Panc1 (cell line): Measurements from ENCODE around the gene CCR1.

Source experiments
- CTCF ChIP-seq: fragments of 450-650 bp; IDR thresholded peaks from 2 replicates; pipeline ENCODE4 v1.5.1; 2017; ENCODE audit warnings: mild to moderate bottlenecking
- POLR2AphosphoS5 ChIP-seq: IDR thresholded peaks from 2 replicates; pipeline ENCODE4 v1.6.1; 2012; ENCODE audit warnings: mild to moderate bottlenecking, low read depth, low read length, moderate library complexity
- REST ChIP-seq, 2 experiments: IDR thresholded peaks; 2 replicates each; pipeline ENCODE4 v1.6.1; 2011 to 2012; ENCODE audit warnings: low read depth in 2 of 2, control low read depth in 1 of 2, low read length in 1 of 2, mild to moderate bottlenecking in 1 of 2, moderate library complexity in 1 of 2; ENCODE audit not compliant: insufficient read depth in 1 of 2
- SIN3A ChIP-seq: IDR thresholded peaks from 2 replicates; pipeline ENCODE4 v1.6.1; 2012; ENCODE audit warnings: low read depth, mild to moderate bottlenecking, low read length, moderate library complexity, borderline replicate concordance; ENCODE audit not compliant: insufficient read depth
- TCF7L2 ChIP-seq: IDR thresholded peaks from 2 replicates; pipeline ENCODE4 v1.6.1; 2011; ENCODE audit warnings: mild to moderate bottlenecking, low read depth, low read length, inconsistent platforms

- TF ChIP-seq SIN3A, result no peak
- TF ChIP-seq CTCF, result no peak
- TF ChIP-seq POLR2AphosphoS5, result no peak
- TF ChIP-seq TCF7L2, result no peak
- no peak for TF ChIP-seq REST (IDR thresholded peaks at IDR 0.05; ENCODE audit: insufficient read depth in 1 of 2, low read depth in 2 of 2, low read length in 1 of 2)
These were observed 45.0 kb downstream of the CCR1 start for GRCh38 chr3:46162975-46163555.
